Astrocyte (in vitro differentiated cells and primary cell): ENCODE results near the gene SAMD14. TPM values are rescaled to one million over a fixed set of nuclear protein-coding genes. Genes with fewer than 3 reads are reported as not detected.
A peak's percentile ranks its signal among the peaks of the same experiment; 100 is the strongest.

Experiments used
- DNase-seq: peaks from one replicate; pipeline ENCODE4 v3.0.0-alpha.2; 2010; ENCODE audit warnings: low read depth
- FAIRE-seq: peaks from 2 replicates; lab custom pipeline; 2011; peaks lifted over from hg19 to GRCh38; lab: Jason Lieb, UNC
- H2AFZ ChIP-seq: 2 replicates; pipeline ENCODE4 v1.6.0; 2012; ENCODE audit warnings: low read depth, low read length, inconsistent platforms
- H3K27ac ChIP-seq: 2 replicates; pipeline ENCODE4 v1.5.1; 2011; ENCODE audit warnings: low read depth, low read length, inconsistent platforms
- H3K27me3 ChIP-seq: 2 replicates; pipeline ENCODE4 v1.6.0; 2011; ENCODE audit warnings: low read length, inconsistent platforms; ENCODE audit not compliant: insufficient read depth
- H3K36me3 ChIP-seq: 2 replicates; pipeline ENCODE4 v1.5.1; 2011; ENCODE audit warnings: low read length, inconsistent platforms; ENCODE audit not compliant: insufficient read depth
- H3K4me1 ChIP-seq: 2 replicates; pipeline ENCODE4 v1.5.1; 2011; ENCODE audit warnings: low read length, inconsistent platforms; ENCODE audit not compliant: insufficient read depth
- H3K4me2 ChIP-seq: 2 replicates; pipeline ENCODE4 v1.6.0; 2012; ENCODE audit warnings: low read length, inconsistent platforms
- H3K4me3 ChIP-seq: 2 replicates; pipeline ENCODE4 v1.5.1; 2011; ENCODE audit warnings: low read depth, mild to moderate bottlenecking, low read length, inconsistent platforms; ENCODE audit not compliant: insufficient read depth
- H3K79me2 ChIP-seq: 2 replicates; pipeline ENCODE4 v1.6.0; 2012; ENCODE audit warnings: mild to moderate bottlenecking, low read length, inconsistent platforms; ENCODE audit not compliant: insufficient read depth
- H3K9ac ChIP-seq: 2 replicates; pipeline ENCODE4 v1.6.0; 2012; ENCODE audit warnings: mild to moderate bottlenecking, low read length, inconsistent platforms
- H3K9me3 ChIP-seq: 2 replicates; pipeline ENCODE4 v1.5.1; 2012; ENCODE audit warnings: low read depth, mild to moderate bottlenecking, low read length, inconsistent platforms; ENCODE audit not compliant: insufficient read depth
- H4K20me1 ChIP-seq: 2 replicates; pipeline ENCODE4 v1.6.0; 2012; ENCODE audit warnings: low read length, inconsistent platforms; ENCODE audit not compliant: insufficient read depth
- H3K27ac Mint-ChIP-seq: one replicate; pipeline ENCODE4 v1.8.0; 2021; ENCODE audit warnings: mild to moderate bottlenecking, mixed read lengths; ENCODE audit not compliant: unreplicated experiment
- H3K27me3 Mint-ChIP-seq: one replicate; pipeline ENCODE4 v1.8.0; 2021; ENCODE audit warnings: low read depth, mixed read lengths; ENCODE audit not compliant: unreplicated experiment
- H3K36me3 Mint-ChIP-seq: one replicate; pipeline ENCODE4 v1.8.0; 2021; ENCODE audit warnings: low read depth, mixed read lengths; ENCODE audit not compliant: unreplicated experiment
- H3K4me1 Mint-ChIP-seq: one replicate; pipeline ENCODE4 v1.8.0; 2021; ENCODE audit warnings: low read depth, mixed read lengths; ENCODE audit not compliant: unreplicated experiment
- H3K4me3 Mint-ChIP-seq: one replicate; pipeline ENCODE4 v1.8.0; 2021; ENCODE audit warnings: mild to moderate bottlenecking, moderate library complexity, mixed read lengths; ENCODE audit not compliant: unreplicated experiment
- H3K9me3 Mint-ChIP-seq: one replicate; pipeline ENCODE4 v1.8.0; 2021; ENCODE audit warnings: mild to moderate bottlenecking, mixed read lengths; ENCODE audit not compliant: unreplicated experiment
- CTCF ChIP-seq: IDR thresholded peaks from 2 replicates; pipeline ENCODE4 v1.5.1; 2011; ENCODE audit warnings: low read depth, mild to moderate bottlenecking, inconsistent platforms, low read length, moderate library complexity; ENCODE audit not compliant: insufficient read depth
- EZH2 ChIP-seq: IDR thresholded peaks from 2 replicates; pipeline ENCODE4 v1.6.1; 2012; ENCODE audit warnings: mild to moderate bottlenecking, low read length, inconsistent platforms; ENCODE audit not compliant: insufficient read depth
- total RNA-seq: library from RNA; stranded (reverse); gene quantifications from 2 replicates; pipeline ENCODE4 v1.2.1, GENCODE V29; 2021

The SAMD14 gene
- total RNA-seq, 1 donor from 2014 or later = 10.8 TPM

DNA sequence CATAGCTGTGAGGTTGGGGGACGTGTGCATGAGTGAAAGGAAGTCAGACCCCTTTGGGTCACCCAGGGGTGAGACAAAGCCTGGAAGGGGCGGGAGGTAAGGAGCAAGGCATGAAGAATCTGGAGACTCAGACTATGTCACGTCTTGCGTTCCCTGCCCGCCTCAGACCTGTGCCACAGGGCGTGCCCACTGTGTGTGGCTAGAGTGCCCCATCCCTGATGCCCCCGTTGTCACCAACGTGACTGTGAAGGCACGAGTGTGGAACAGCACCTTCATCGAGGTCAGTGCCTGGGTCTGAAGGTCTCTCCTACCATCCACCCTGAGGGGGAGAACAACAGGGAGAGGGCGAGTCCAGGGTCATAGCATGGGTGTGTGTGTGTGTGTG is 49.9 kb downstream of the SAMD14 start:
- H3K9me3 ChIP-seq = no peaks in the 10 kb centered on the region
- no peak overlapping the region for H3K4me2 ChIP-seq
- H3K9ac ChIP-seq = no peak overlapping the region
- H3K36me3 ChIP-seq = peaks cover 72% of the 10 kb centered on the region
- no peak overlapping the region for H3K4me3 ChIP-seq
- H3K27ac Mint-ChIP-seq = no peak overlapping the region
- peaks cover 61% of the 10 kb centered on the region for H4K20me1 ChIP-seq
- TF ChIP-seq EZH2 = no peak
- TF ChIP-seq CTCF = no peak
- H3K4me1 Mint-ChIP-seq = no peaks in the 10 kb centered on the region
- H3K27ac ChIP-seq = no peak overlapping the region
- DNase-seq (no peak), FAIRE-seq (no peak)
- no peaks in the 10 kb centered on the region for H3K27me3 ChIP-seq
- no peaks in the 10 kb centered on the region for H3K9me3 Mint-ChIP-seq
- H2AFZ ChIP-seq = no peak overlapping the region
- H3K4me3 Mint-ChIP-seq = no peak overlapping the region
- H3K27me3 Mint-ChIP-seq = no peaks in the 10 kb centered on the region
- peaks cover 26% of the 10 kb centered on the region for H3K79me2 ChIP-seq
- H3K4me1 ChIP-seq = no peaks in the 10 kb centered on the region
- peaks cover 32% of the 10 kb centered on the region for H3K36me3 Mint-ChIP-seq

- Mint-ChIP-seq H3K4me1 (no peaks in the 10 kb centered on the region), H3K36me3 (peaks cover 35% of the 10 kb centered on the region)
- peaks cover 77% of the 10 kb centered on the region for H3K36me3 ChIP-seq
Measured at GRCh38 chr17:50079334-50080095, 50.4 kb downstream of the SAMD14 start.

More at GRCh38 chr17:50079334-50080095, 50.4 kb downstream of the SAMD14 start:
- DNase-seq (no peak), FAIRE-seq (no peak)
- H3K9me3 Mint-ChIP-seq = no peaks in the 10 kb centered on the region
- TF ChIP-seq CTCF (peak; percentile 33), EZH2 (no peak)
- no peak overlapping the region for H3K9ac ChIP-seq
- peaks cover 65% of the 10 kb centered on the region for H4K20me1 ChIP-seq
- no peak overlapping the region for H3K4me2 ChIP-seq
- no peak overlapping the region for H3K4me3 ChIP-seq
- H3K79me2 ChIP-seq = peaks cover 32% of the 10 kb centered on the region
- no peaks in the 10 kb centered on the region for H3K4me1 ChIP-seq
- H3K27me3 ChIP-seq = no peaks in the 10 kb centered on the region
- H3K27ac ChIP-seq = no peak overlapping the region
- H3K27ac Mint-ChIP-seq = no peak overlapping the region
- H3K4me3 Mint-ChIP-seq = no peak overlapping the region
- H3K9me3 ChIP-seq = no peaks in the 10 kb centered on the region
- H3K27me3 Mint-ChIP-seq = no peaks in the 10 kb centered on the region
- H2AFZ ChIP-seq = no peak overlapping the region
